Stimulated activated CD8-positive, alpha-beta memory T cell treated with anti-CD3 and anti-CD28 coated beads, Interleukin-4, amount 100 ng/mL, for 4 hours (primary cell): ENCODE measurements around the gene FTSJ3.
A peak's percentile ranks its signal among the peaks of the same experiment; 100 is the strongest.
"Not testable (repeated sequence)": the region's sequence is repeated elsewhere in the genome, so short reads cannot be mapped to it uniquely, and the experiment has no call there.

ENCODE experiments used
- DNase-seq, 2 donors: peaks; one replicate each; pipeline ENCODE4 v3.0.0-alpha.2; 2020; ENCODE audit warnings: low read depth in 2 of 2, low spot score in 1 of 2

Gene FTSJ3

DNA sequence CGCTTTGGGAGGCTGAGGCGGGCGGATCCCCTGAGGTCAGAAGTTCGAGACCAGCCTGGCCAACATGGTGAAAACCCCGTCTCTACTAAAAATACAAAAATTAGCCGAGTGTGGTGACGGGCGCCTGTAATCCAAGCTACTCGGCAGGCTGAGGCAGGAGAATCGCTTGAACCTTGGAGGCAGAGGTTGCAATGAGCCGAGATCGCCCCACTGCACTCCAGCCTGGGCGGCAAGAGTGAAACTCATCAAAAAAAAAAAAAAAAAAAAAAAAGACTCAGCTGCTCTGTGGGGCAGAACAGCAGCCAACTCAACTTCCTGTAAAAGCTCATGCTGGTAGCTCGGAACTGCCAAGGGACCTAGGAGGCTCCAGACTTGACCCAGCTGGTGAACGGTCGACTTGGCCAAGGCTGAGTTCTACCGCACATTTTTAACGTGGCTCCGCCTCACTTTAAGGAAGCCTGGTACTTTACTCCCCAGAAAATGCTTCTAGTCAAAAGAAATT is 16.0 kb upstream of the FTSJ3 start:
- not testable (repeated sequence) for DNase-seq

DNA sequence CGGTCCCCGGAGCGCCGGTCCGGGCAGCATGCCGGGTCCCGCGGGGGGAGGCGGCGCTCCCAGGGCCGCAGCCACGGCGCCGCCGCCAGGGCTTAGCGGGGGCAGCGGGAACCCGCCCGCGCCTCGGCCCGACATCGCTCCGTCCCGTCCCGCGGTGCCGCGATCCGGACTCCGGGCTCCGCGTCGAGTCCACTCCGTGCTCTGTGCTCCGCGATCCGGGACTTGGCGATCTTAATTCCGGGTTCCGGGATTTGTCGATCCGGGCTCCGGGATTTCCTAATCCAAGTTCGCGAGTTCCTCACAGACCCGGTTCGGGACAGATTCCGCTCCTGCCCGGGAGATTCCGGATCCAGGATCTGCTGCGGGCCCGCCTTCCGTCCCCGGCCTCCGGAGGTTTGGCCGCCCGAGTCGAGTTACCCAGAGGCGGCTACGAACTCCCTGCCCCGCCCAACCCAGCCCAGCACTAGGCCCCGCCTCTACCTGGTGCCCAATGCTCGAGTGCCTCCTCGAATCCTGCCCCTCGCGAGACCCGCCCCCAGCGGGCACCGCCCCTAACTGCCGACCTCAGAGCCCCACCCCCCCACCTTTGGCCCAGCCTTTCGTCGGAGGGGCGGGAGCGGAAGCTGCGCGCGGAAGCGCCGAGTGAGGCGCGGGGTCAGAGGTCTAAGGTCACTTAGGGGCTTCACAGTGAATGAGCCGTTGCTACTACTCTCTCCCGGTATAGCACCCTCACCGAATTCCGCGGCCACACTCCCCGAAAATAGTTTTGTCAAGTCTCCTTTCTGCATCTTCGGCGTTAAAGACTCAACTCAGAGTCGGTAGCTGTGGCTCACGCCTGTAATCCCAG is 15.3 kb upstream of the FTSJ3 start, which contains the start of gene SMARCD2:
TSS of gene SMARCD2 (minus strand) at position 146 of the 847 bp plus-strand sequence. CDS start at position 135, 11 bp downstream.
- DNase-seq = peak; percentile 96 to 98

DNA sequence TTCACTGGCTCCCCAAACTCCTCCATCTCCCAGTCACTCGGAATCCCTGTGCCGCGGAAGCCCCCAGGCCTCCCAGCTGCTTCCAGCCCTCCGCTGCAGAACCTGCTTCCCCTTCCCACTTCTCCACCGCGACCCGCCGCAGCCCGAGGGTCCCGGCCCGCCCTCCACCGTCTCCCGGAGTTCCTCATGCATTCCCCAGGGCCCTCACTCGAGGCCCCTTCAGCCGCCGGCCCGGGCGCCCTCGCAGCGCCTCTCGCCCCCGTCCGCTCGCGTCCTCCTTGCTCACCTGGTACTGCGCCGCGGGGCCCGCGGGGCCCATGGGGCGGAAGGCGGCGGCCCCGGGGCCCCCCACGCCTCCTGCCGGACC is 14.7 kb upstream of the FTSJ3 start:
- DNase-seq = no peak

DNA sequence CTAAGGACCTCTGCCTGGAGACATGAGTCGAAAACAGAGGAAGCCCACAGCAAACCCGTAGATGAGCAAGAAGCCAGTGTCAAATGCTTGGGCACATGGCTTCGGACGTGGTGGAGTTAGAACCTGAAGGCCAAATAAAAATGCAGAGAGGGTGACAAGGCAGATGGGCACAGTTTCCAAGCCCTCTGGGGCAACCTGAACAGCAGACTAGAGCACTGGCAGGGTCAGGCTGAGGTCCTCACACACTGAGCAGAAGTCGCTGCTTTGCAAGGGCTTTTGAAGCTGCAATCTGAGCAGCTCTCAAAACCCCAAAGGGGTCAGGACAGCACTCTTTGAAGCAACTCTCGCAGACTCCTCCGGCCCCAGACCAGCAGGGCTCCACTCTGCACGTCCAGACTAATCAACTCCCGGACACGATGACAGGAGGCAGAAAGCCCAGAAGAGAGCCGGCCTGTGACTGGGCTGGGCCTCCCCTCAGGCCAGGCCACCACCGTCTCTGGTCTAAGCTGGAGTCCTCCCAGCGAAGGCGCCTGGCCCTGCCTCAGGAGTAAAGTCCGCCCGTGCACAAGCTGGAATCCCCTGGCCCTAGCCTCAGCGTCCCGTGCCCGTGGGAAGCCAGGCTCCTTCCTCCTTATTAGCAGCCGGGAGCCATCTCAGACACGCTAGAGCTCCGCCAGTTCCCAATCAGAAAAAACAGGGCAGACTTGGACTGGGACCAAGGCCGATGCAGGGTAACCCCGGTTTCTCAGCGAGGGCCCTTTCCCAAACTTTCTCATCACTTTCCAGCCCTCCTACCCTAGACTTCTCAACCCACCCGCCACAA is 14.1 kb upstream of the FTSJ3 start:
- no peak for DNase-seq

DNA sequence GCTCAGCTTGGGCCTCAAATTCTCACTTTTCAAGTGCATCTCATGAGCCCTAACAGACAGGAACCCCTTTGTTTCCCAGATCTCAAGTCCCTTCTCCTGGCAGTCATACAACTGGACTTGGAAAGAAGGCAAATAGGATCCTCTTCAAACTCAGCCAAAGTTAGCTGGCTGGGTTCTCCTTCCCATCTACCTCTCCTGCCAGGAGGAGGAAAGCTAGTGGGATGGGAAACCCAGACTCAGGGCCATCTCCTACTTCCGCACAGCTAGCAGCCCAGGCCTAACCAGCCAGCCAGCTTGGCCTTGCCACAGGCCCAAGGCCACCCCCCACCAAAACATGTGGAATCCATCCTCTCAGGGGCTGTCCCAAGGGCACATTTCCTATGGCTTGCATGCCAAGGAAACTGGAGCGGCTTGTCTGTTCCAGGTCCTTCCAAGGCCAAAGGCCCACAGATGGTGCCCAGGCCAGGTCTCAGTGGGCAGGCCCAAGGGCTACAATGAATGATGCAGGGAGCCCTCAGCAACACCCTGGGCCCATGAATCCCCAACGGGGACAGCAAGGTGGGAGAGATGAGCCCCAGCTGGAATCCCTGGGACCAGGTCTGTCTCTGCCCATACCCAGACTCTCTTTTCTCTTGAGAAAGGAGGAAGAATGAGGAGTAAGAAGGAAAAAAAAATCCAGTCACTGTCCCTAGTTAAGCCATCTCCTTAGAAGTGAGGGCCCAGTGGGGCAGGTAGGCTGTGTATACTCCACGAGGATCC is 13.3 kb upstream of the FTSJ3 start:
- no peak for DNase-seq

DNA sequence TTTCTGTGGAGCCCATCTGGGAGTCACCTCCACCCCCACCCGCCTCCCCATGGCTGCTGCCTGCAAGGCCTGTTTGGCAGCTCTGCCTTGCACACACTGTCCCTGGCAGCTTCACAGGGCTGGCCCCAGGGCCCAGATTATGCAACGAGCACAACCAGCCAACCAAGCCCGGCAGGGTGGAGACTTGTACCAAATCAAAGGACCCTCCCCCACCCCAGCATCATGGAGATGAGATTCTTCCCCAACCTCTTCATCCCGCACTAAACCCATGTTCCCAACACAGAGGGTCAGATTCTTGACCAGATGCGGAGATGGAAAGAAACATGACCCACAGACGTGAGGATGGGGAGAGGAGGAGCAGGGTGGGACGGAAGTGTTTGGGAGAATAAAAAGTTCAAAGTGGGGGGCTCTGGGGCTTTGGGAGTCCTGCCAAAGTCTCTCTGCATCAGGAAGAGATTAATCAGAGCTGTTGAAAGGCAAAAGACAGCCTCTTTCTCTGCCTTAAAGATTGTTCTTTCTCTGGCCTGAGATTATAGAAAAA is 11.2 kb upstream of the FTSJ3 start:
- no peak for DNase-seq

DNA sequence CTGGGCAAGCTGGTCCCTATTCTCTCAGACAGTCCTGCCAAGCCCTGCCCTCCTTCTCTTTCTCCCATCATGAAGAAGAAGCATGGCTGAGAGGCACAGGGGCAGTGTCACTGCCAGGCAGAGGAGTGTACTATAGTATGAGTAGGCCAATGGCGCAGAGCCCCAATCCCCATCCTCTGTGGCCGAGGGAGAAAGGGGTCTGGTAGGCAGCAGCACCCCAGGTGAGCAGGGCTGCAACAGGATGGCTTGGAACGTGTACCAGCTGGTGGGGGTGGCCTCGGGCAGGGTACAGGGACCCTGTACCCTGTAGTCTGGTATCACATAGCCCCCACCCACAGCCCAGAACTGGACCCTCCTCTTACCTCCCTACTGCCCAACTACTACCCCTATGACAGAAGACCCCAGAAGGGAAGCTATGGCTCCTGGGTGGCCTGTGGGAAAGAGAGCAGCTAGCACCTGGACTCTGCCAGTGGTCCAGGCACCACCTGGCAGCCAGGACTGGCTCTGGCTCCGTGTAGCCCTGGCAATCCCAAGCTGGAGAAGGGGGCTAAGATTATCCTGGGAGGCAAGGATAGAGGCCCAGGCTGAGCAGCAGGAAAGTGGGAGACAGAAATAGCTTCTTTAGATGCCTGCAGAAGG is 10.6 kb upstream of the FTSJ3 start:
- no peak for DNase-seq

DNA sequence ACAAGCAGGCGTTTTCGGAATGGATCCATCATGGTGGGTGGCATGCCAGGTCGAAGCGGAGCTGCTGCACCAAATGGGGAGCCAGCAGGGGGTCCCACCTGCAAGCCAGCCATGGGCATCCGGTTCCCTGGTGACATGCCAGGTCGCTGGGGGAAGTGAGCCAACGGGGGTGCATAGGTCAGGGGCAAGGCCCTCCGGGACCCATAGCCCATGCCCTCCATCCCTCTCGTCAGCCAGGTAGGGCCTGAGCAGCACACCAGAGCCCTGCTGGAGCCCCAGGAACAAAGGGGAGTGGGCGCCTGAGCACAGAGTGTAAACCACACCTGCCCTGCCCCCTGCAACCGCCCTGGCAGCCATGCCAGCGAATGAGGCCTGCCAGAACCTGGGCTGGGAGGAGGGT is 10.0 kb upstream of the FTSJ3 start:
- DNase-seq = no peak

DNA sequence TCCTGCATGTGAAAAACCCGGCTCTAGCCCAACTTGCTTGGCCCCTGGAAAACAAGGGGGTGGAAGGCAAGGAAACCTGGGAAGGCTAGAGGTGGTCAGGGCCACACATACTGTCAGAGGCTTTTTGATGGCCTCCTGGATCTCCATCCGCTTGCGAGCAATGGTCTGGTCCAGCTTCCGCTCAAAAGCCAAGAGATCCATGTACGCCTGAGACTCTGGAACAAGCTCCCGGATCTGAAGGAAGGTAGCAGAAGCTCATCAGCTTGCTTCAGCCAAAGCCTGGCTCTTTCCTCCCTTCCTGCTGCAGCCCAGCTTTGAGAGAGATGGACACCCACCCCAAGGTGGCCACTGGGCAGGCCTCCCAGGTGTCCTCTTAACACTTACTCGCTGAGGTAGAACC is 9.3 kb upstream of the FTSJ3 start:
- no peak for DNase-seq

DNA sequence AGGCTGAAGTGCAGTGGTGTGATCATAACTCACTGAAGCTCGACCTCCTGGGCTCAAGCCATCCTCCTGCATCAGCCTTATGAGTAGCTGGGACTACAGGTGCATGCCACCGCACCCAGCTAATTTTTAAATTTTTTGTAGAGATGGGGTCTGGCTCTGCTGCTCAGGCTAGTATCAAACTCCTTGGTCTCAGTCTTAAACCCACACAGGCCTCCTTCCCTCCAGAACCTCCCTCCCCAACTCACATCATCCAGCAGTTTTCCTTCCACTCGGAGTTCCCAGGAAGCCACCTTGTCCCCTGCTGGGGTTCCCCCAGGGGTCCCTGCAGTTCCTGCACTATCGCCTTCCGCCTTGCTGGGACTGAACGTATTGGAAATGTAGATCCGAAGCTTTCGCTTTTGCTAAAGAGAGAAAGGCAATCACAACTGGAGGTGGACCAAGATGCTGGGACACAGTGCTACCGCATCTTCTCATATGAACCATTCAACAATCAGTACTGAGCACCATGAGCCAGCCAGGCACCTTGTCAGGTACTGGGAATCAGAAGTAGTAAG is 7.8 kb upstream of the FTSJ3 start:
- DNase-seq = no peak

DNA sequence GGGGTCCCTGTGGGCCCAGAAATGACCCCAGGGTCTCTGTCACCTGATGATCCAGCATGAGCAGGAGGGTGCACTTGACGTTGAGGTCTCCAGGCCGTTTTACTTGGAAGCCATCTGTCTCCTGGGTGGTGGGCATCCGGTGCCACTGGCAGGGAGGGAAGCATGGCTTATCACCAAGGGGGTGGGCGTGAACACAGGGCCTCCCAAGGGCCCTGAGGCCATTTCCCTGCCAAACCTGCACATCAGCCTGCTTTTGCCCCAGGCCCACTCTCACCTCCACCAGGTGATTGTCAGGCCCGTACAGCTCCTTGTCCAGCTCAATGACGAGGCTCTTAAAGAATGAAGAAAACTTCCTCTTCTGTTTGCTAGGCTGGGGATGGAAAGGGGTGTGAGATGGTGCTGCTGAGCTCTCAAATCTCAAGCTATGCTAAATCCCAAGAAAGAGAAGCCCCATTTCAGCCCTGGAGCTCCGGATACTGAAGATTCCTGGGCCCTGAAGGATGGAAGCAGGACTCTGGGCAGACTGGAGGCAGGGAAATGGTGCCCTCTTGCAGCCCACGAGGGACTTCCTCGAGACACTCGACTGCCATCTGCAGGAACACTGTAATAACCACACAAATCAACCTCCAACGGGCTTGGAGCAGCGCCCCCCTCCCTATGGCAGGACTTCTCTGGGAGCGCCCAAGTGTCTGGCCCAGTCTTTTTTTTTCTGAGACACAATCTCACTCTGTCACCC is 7.1 kb upstream of the FTSJ3 start:
- DNase-seq = no peak

DNA sequence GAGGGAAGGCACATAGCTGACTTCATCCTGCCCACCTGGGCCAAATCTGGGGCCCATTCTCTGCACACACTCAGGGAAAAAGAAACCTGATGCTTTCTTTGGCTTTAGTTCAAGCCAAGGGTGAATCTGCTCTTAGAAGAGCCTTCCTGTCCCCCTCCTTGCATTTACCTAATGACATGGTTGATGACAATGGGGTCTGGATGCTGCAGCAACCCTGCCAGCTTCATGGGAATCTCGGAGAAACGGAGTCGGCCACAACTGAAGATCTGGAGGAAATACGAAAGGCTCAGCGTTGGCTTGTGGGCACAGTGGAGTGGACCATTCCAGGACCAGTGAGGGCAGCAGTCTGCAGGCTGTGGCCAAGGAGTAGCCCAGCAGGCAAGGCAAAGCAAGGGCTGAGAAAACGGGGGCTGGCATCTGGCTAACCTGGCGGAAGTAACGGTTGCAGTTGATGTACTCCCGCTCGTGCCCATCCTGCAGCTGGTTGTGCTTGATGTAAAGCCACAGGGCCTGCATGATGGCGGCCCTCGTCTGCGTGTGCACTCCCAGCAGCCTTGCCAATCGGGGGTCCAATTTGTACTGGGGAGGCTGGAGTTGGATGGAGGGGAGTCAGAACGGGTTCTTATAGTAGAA is 6.4 kb upstream of the FTSJ3 start:
- DNase-seq = no peak

DNA sequence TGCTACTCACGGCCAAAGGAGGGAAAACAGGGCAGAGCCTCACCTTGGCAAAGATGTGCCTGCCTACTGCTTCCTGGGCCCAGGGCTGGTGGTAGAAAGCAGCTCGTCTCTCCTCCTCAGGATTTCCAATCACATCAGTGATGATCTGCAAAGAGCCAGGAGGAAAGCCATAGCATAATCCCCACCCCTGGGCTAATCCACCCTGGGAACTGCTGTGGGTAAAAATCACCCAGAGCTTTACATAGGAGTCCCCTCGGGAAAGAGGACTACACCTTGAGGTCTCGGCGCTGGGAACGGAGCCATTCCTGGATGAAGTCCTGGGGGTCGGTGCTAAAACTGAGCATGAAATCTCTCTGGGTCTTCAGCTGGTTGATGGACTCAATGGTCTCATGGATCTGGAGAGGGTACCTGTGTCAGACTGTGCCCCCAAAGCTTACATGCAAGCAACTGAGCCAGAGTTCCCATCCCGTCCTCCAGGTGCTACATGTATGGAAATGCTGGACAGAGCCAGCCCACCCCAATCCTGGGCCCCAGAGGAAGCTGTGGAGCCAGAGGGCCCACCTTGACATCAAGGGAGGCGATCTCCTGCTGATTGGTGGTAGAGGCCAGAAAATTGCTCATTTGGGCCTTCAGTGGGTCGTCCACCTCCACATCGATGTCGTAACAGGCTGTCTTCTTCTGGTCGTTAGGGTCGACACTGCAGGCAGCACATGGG is 5.7 kb upstream of the FTSJ3 start:
- DNase-seq = no peak

DNA sequence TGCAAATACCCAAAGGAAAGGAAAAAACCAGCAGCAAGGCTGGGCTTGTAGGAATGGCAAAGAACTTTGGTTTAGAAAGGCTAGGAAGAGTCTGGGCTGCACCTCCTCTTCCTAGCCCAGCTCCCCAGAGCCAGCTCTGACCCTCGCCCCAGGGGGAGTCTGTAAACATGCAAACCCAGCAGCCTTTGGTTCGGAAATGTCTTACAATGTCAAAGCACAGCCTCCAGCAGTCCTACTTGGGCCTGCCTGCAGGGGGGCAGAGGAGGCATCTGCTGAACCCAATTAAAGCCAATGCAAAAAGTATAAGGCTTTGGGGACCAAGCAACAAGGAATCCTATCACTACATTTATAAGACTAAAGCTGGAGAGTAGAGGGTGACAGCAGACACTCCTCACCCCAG is 5.0 kb upstream of the FTSJ3 start:
- no peak for DNase-seq

DNA sequence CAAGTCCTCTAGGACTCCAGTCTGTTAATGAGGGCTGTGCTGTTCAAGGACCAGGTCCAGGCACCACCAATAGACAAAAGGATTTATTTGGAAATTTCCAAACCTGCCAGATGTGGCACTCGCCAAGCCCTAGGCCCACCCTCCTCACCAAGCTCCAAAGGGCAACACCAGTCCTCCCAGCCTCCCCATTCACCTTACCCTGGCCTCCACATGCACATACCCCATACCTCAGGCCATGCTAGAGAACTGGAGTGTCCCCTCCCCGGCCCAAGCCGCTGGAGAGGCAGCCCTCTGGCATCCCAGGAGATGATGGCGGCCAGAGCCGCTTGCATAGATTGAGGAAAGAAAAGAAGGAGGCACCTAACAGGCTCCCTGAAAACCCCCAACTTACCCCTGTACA is 4.6 kb upstream of the FTSJ3 start:
- no peak for DNase-seq

DNA sequence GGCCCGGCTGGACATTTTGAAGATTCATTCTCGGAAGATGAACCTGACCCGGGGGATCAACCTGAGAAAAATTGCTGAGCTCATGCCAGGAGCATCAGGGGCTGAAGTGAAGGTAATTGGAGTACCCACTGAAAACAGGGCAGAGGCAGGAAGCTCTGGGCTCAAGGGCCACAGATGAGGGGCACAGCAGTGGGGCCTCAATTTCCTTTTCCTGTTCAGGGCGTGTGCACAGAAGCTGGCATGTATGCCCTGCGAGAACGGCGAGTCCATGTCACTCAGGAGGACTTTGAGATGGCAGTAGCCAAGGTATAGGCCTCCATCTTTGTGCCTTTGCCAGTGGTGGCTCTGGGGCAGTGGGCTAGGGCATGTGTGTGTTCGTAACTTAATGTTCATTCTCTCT is 4.0 kb upstream of the FTSJ3 start:
- no peak for DNase-seq

DNA sequence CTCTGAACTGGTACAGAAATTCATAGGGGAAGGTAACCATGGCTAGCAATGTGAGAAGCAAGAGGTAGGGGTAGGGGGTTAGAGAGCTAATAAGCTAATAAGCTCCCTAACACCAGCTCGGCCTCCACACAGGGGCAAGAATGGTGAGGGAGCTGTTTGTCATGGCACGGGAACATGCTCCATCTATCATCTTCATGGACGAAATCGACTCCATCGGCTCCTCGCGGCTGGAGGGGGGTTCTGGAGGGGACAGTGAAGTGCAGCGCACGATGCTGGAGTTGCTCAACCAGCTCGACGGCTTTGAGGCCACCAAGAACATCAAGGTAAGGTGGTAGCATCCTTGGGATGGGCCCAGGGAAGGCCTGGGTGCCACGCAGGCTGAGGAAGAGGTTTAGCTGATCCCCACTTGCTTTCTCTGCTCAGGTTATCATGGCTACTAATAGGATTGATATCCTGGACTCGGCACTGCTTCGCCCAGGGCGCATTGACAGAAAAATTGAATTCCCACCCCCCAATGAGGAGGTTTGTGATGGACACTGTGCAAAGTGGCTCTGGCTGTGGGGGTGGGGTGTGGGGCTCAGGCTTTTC is 3.5 kb upstream of the FTSJ3 start:
- no peak for DNase-seq

DNA sequence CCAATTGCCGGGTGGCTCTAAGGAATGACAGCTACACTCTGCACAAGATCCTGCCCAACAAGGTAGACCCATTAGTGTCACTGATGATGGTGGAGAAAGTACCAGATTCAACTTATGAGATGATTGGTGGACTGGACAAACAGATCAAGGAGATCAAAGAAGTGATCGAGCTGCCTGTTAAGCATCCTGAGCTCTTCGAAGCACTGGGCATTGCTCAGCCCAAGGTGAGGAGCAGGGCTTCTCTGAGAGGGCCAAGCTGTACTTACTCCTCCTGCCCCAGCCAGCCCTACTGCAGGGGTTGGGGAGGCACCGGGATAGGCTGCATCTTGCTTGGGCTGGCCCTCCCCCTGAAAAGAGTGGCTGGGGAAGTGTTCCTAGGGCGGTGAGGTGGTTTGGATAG is 2.8 kb upstream of the FTSJ3 start:
- DNase-seq = no peak
